ENCODE measurements around the gene RTN4IP1. TPM values are rescaled to one million over a fixed set of nuclear protein-coding genes. Genes with fewer than 3 reads are reported as not detected.

RTN4IP1 gene
- total and polyA plus RNA-seq, 2 of the 13 experiments (the other 11 are each of a cell fraction or from before 2014, with no cell fraction given): 5.5 to 17.2 TPM

DNA sequence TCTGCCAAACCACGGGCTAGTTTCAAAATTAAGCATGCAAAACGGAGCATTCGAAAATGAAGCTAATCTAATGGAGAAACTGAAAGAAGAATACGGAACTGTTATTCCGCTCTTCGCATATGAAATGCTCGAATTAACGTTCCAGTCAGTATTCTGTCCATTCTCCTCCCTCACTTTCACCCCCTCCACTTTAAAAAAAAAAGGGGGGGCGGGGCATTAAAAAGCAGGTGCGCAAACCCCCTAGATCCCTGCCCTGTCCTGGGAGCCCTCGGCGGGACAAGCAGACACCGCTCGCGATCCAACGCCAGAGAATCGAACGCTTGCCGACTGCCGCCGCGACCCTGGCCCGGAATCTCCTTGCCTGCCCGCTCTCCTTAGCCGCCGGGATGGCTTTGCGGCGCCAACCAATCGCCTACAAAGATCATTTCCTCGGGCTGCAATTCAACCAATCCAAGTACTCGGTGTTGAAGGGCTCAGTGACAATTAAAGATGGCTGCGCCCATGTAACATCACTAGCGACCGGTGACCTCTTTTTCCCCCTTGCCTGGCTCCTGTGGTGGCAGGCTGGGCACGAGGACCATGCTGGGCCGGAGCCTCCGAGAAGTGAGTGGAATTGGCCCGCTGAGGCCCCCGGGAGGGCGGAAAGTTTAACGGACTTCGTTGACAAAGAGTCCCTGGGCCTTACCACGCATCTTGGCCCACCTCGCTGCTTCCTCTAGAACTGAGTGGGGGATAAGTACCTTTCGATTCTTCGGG lies at the start of gene RTN4IP1, which contains the start of gene QRSL1 (continued):
- TF ChIP-seq KDM3A (CRISPR knock-in tag; IDR thresholded peaks at IDR 0.05; ENCODE audit: low read depth): 0 out of 2 replicates have a peak, but pooled peaks have one; percentile 41
- TF ChIP-seq, protein P1, sequence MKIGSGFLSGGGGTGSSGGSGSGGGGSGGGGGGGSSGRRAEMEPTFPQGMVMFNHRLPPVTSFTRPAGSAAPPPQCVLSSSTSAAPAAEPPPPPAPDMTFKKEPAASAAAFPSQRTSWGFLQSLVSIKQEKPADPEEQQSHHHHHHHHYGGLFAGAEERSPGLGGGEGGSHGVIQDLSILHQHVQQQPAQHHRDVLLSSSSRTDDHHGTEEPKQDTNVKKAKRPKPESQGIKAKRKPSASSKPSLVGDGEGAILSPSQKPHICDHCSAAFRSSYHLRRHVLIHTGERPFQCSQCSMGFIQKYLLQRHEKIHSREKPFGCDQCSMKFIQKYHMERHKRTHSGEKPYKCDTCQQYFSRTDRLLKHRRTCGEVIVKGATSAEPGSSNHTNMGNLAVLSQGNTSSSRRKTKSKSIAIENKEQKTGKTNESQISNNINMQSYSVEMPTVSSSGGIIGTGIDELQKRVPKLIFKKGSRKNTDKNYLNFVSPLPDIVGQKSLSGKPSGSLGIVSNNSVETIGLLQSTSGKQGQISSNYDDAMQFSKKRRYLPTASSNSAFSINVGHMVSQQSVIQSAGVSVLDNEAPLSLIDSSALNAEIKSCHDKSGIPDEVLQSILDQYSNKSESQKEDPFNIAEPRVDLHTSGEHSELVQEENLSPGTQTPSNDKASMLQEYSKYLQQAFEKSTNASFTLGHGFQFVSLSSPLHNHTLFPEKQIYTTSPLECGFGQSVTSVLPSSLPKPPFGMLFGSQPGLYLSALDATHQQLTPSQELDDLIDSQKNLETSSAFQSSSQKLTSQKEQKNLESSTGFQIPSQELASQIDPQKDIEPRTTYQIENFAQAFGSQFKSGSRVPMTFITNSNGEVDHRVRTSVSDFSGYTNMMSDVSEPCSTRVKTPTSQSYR (CRISPR knock-in tag; IDR thresholded peaks at IDR 0.05; ENCODE audit: borderline replicate concordance): no peak
- TF ChIP-seq NRL (CRISPR knock-in tag; IDR thresholded peaks at IDR 0.05; ENCODE audit: borderline replicate concordance): peak; percentile 57; the same call in 1 of the 2 replicates
- TF ChIP-seq ZNF317 (CRISPR knock-in tag; IDR thresholded peaks at IDR 0.05): peak; percentile 37; the same call in 1 of the 2 replicates
- TF ChIP-seq XBP1 (CRISPR knock-in tag; IDR thresholded peaks at IDR 0.05): no peak
- peak; percentile 39; the same call in 1 of the 2 replicates for TF ChIP-seq MEIS1 (CRISPR knock-in tag; IDR thresholded peaks at IDR 0.05; ENCODE audit: borderline replicate concordance)
- TF ChIP-seq, protein P2, sequence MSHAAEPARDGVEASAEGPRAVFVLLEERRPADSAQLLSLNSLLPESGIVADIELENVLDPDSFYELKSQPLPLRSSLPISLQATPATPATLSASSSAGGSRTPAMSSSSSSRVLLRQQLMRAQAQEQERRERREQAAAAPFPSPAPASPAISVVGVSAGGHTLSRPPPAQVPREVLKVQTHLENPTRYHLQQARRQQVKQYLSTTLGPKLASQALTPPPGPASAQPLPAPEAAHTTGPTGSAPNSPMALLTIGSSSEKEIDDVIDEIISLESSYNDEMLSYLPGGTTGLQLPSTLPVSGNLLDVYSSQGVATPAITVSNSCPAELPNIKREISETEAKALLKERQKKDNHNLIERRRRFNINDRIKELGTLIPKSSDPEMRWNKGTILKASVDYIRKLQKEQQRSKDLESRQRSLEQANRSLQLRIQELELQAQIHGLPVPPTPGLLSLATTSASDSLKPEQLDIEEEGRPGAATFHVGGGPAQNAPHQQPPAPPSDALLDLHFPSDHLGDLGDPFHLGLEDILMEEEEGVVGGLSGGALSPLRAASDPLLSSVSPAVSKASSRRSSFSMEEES (CRISPR knock-in tag; IDR thresholded peaks at IDR 0.05): no peak
- no peak for TF ChIP-seq ZMYM3 (CRISPR knock-in tag; IDR thresholded peaks at IDR 0.05)
- peak; percentile 77 for TF ChIP-seq KDM2A (CRISPR knock-in tag; IDR thresholded peaks at IDR 0.05; ENCODE audit: borderline replicate concordance, low read depth)
- no peak for TF ChIP-seq ZMYM2 (CRISPR knock-in tag; IDR thresholded peaks at IDR 0.05)
- TF ChIP-seq ZNF879 (CRISPR knock-in tag; IDR thresholded peaks at IDR 0.05): no peak
- TF ChIP-seq, protein P3, sequence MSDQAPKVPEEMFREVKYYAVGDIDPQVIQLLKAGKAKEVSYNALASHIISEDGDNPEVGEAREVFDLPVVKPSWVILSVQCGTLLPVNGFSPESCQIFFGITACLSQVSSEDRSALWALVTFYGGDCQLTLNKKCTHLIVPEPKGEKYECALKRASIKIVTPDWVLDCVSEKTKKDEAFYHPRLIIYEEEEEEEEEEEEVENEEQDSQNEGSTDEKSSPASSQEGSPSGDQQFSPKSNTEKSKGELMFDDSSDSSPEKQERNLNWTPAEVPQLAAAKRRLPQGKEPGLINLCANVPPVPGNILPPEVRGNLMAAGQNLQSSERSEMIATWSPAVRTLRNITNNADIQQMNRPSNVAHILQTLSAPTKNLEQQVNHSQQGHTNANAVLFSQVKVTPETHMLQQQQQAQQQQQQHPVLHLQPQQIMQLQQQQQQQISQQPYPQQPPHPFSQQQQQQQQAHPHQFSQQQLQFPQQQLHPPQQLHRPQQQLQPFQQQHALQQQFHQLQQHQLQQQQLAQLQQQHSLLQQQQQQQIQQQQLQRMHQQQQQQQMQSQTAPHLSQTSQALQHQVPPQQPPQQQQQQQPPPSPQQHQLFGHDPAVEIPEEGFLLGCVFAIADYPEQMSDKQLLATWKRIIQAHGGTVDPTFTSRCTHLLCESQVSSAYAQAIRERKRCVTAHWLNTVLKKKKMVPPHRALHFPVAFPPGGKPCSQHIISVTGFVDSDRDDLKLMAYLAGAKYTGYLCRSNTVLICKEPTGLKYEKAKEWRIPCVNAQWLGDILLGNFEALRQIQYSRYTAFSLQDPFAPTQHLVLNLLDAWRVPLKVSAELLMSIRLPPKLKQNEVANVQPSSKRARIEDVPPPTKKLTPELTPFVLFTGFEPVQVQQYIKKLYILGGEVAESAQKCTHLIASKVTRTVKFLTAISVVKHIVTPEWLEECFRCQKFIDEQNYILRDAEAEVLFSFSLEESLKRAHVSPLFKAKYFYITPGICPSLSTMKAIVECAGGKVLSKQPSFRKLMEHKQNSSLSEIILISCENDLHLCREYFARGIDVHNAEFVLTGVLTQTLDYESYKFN (CRISPR knock-in tag; conservative IDR thresholded peaks at IDR 0.05): 0 out of 2 replicates have a peak, but pooled peaks have one; percentile 19
- TF ChIP-seq, protein P4, sequence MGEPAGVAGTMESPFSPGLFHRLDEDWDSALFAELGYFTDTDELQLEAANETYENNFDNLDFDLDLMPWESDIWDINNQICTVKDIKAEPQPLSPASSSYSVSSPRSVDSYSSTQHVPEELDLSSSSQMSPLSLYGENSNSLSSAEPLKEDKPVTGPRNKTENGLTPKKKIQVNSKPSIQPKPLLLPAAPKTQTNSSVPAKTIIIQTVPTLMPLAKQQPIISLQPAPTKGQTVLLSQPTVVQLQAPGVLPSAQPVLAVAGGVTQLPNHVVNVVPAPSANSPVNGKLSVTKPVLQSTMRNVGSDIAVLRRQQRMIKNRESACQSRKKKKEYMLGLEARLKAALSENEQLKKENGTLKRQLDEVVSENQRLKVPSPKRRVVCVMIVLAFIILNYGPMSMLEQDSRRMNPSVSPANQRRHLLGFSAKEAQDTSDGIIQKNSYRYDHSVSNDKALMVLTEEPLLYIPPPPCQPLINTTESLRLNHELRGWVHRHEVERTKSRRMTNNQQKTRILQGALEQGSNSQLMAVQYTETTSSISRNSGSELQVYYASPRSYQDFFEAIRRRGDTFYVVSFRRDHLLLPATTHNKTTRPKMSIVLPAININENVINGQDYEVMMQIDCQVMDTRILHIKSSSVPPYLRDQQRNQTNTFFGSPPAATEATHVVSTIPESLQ (CRISPR knock-in tag; conservative IDR thresholded peaks at IDR 0.05): no peak

Data from HepG2 (cell line).